ENCODE measurements around the gene ST6GALNAC3.

ST6GALNAC3 gene

DNA sequence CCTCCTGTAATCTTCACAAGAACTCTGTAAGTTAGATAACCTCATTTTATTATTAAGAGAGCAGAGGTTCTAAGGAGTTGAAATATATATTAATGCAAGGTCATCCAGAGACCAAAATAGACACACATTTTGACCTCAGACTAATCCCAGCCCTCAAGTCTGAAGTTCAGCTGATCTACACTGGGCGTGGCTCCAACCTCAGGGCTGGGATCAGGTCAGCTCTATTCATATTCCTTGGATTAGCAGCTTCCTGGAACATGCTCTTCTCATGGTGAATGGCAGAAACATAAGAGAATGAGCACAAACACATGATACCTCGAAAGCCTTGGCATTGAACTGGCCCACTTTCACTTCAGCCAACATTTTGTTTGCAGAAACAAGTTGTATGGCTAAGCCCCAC is 592.0 kb downstream of the ST6GALNAC3 start:
- no peak for TF ChIP-seq JUND (IDR thresholded peaks at IDR 0.05; ENCODE audit: low read depth)
- in situ Hi-C loops (cut with HindIII; ENCODE audit: low pct_unique_long_range_greater_than_20kb, low sequenced_read_pairs), result no loop called here
- no peak for DNase-seq (ENCODE audit: low read depth in 1 of 2, low spot score in 1 of 2)

DNA sequence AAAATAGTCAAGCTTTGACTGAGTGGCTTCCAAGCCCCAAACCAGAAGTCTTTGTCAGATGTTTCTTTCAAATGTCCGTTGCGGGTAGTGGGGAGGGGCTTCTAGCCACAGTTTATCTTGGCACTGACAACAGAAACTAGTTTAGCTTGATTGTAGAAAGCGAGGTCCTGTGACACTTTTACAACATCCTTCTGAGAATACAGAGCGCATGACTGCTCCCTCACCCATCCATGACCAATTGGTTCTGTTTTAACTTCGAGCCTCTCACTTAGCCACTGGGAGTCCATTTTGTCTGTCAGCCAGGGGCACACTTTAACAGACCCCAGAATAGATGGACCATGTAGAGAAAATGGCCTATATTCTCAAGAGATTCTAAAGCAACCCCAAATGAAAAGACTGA is 593.5 kb downstream of the ST6GALNAC3 start:
- TF ChIP-seq JUND (IDR thresholded peaks at IDR 0.05; ENCODE audit: low read depth), result no peak
- DNase-seq (ENCODE audit: low read depth in 1 of 2, low spot score in 1 of 2), result no peak
- in situ Hi-C loops (cut with HindIII; ENCODE audit: low pct_unique_long_range_greater_than_20kb, low sequenced_read_pairs), result no loop called here

DNA sequence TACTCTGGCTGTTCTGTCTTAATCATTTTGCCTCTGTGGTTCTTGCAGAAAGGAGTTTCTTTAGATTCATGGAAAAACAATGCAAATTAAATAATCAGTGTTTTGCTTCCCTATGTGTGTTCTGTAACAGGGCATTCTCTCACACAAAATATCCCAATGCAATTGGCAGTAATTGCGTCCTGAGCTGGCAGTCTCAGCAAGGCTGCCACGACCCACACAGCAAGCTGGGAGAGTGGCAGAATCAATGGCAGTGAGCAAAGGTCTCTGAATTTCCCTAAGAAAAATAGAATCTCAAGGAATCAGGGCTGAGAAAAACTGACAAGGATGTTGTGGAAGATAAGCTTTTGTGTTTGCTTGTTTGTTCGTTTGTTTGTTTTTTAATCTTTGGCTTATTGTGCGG is 594.6 kb downstream of the ST6GALNAC3 start:
- TF ChIP-seq JUND (IDR thresholded peaks at IDR 0.05; ENCODE audit: low read depth), result no peak
- no peak for DNase-seq (ENCODE audit: low read depth in 1 of 2, low spot score in 1 of 2)
- in situ Hi-C loops (cut with HindIII; ENCODE audit: low pct_unique_long_range_greater_than_20kb, low sequenced_read_pairs), result no loop called here

DNA sequence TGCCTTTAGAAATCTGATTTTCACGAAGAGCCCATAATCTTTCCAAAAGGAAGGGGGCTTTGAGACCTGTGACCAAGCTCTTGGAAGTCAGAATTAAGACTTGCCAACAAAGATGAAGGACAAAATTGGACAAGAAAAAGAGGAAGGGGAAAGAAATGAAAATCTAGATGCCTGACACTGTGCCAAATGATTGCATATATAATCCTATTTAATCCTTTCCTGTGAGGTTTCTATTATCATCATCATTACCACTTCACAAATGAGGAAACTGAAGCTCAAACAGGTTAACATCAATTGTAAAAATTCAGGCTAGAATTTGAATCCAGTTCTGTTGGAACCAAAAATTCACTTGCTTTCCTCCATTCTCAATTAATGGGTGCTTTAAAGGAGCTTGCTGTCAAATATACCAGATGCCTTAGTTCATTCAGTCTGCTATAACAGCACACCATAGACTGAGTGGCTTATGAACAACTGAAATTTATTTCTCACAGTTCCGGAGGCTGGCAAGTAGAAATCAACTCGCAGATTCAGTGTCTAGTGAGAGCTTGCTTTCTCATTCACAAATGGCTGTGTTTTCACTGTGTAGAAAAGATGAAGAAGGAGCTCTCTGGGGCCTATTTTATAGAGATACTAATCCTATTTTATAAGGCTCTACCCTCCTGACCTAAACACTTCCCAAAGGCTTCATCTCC is 595.2 kb downstream of the ST6GALNAC3 start:
- DNase-seq (ENCODE audit: low read depth in 1 of 2, low spot score in 1 of 2), result no peak
- in situ Hi-C loops (cut with HindIII; ENCODE audit: low pct_unique_long_range_greater_than_20kb, low sequenced_read_pairs), result no loop called here
- TF ChIP-seq JUND (IDR thresholded peaks at IDR 0.05; ENCODE audit: low read depth), result no peak

DNA sequence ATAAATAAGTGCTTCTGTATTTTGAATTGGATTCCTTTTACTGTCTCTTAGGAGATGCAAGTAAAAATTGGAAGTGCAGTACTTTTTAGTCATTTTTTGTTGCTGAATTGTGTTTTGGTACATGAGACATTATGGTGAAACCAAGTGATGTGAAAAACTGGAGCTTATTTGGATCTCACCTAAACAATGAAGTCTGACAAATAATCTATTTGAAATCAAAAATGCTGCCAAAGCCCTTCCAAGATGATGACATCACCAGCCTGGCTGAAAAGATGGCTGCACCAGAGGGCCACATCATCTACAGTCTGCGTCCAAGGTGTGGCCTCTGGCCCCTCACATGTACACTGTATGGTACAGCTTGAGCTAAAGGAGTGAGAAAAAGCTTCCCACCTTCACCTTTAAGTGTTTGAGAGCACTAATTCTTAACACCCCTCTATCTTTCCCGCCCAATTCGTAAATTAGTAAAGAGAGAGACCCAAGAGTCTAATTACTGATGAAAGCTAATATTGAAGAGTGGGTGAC is 600.2 kb downstream of the ST6GALNAC3 start:
- no peak for DNase-seq (ENCODE audit: low read depth in 1 of 2, low spot score in 1 of 2)
- no peak for TF ChIP-seq JUND (IDR thresholded peaks at IDR 0.05; ENCODE audit: low read depth)
- in situ Hi-C loops (cut with HindIII; ENCODE audit: low pct_unique_long_range_greater_than_20kb, low sequenced_read_pairs), result no loop called here

DNA sequence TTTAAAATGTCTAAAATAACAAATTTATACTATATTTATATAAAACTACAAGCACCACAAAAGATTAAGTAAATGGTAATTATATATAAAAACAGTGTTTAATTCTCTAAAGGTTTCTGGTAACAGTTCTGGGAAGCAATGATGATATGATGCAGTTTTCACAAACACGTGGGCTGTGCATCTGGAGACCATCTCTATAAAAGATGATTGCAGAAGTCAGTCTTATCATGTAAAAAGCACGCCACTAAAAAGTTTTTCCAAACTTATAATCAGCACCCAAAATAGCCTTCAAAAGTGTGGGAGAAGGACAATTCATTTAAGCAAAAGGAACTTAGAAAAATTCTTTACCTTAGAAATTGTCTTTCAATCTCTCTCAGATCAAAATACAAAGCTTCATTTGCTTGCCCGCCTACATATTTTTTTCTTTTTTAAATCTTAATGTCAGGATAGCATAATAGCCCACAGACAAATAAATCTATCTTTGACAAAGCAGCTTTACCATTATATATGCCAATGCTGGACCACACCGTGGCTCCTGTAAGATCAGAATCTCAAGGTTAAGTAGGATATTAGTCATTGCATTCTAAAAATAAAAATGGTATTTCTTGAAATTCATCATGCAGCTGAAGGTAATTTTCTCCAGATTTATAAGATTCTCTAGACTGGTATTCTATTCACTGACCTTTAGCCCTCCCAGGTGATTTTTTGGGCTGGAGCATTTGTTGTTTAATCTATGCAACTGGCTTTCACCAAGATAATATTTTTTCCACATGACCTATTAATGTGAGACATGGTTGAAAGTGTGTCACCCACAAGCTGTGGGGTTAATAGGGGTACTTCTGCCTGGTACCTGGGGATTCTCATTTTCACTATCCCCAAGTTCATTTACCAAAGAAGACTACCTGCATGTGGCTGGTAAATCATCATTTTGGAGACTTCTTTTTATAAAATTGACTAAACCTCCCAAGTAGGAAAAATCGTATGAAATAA is 603.2 kb downstream of the ST6GALNAC3 start:
- no peak for TF ChIP-seq JUND (IDR thresholded peaks at IDR 0.05; ENCODE audit: low read depth)
- DNase-seq (ENCODE audit: low read depth in 1 of 2, low spot score in 1 of 2), result no peak
- in situ Hi-C loops (cut with HindIII; ENCODE audit: low pct_unique_long_range_greater_than_20kb, low sequenced_read_pairs), result no loop called here

DNA sequence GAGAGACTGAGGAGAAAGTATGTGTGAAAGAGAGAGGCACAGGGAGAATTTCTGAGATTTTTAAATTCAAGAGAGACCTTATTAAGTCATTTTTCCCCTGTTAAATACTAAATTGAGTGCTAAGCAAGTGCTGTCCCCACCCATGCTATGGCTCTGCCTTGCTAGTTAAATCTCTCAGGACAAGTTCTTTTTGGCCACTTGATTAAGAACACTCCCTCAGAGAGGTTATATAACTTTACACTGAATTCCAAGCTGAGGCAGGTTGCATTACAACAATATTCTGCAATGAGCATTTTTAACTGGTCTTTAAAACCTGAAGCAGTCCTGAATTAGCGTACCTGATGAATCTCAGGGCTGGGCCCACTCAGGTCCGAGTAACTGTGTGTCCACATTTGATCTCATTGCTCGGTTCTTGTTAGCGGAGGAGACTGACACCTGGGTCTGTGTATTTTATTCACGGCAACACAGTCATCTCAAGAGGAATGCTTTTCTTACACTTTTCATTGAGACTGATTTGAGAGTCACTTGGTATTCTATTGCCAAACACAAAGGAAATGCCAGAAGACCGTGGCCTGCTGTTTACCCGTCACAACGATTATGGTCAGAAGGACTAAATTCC is 605.1 kb downstream of the ST6GALNAC3 start:
- in situ Hi-C loops (cut with HindIII; ENCODE audit: low pct_unique_long_range_greater_than_20kb, low sequenced_read_pairs), result no loop called here
- no peak for DNase-seq (ENCODE audit: low read depth in 1 of 2, low spot score in 1 of 2)
- no peak for TF ChIP-seq JUND (IDR thresholded peaks at IDR 0.05; ENCODE audit: low read depth)

DNA sequence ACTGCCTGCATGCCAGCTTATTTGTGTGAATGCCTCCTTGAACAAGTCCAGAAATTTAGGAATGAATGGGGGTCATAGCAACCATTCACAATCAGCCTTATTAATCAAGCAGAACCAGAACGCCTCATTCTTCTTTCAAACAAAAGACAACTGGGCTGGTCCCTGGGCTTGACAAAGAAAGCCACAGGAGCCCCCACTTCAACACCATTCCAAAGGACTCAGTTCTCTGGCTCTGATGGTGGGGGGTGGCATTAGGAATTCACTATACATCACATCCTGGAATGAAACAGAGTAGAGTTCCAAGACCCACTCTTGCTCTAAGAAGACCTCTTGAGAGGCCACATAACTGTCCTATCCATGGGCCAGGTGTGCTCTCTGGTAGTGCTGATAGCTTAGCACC is 606.1 kb downstream of the ST6GALNAC3 start:
- in situ Hi-C loops (cut with HindIII; ENCODE audit: low pct_unique_long_range_greater_than_20kb, low sequenced_read_pairs), result no loop called here

DNA sequence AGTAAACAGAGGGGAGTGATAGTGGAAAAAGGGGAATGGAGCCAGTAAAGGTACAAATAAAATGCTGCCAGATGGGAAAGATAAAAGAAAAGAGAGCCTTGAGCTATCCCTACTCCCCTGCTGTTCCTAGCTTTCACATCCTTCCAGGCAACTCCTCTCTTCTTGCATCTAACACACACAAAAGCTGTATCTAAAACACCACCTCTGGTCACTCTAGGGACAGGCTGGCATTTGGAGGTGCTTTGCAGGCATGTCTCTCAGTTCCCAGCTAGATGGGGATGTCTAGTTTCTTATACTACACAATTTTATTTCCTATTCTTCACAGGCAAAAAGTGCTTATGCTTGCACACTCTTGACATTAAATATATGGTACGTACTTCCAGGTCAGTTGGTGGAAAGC is 607.6 kb downstream of the ST6GALNAC3 start:
- DNase-seq (ENCODE audit: low read depth in 1 of 2, low spot score in 1 of 2), result no peak
- in situ Hi-C loops (cut with HindIII; ENCODE audit: low pct_unique_long_range_greater_than_20kb, low sequenced_read_pairs), result no loop called here
- TF ChIP-seq JUND (IDR thresholded peaks at IDR 0.05; ENCODE audit: low read depth), result no peak

More for the DNA sequence above, 606.1 kb downstream of the ST6GALNAC3 start:
- TF ChIP-seq JUND (IDR thresholded peaks at IDR 0.05; ENCODE audit: low read depth), result no peak
- no peak for DNase-seq (ENCODE audit: low read depth in 1 of 2, low spot score in 1 of 2)

All from T47D (cell line).